Pancreas (tissue), 10 donors: Measurements from ENCODE around the gene WBP11. TPM values are rescaled to one million over a fixed set of nuclear protein-coding genes. Genes with fewer than 3 reads are reported as not detected.

Experiments
- ATAC-seq, 4 donors: fragments of 200-7000 bp; cut with Tn5 transposase; one replicate each; pipeline versions ENCODE4 v1.8.0 to v1.9.1; 2020; ENCODE audit warnings: mild to moderate bottlenecking in 4 of 4, moderate library complexity in 4 of 4
- DNase-seq, 6 donors: peaks; one replicate each; pipeline ENCODE4 v3.0.0-alpha.2; 2020
- FAIRE-seq: peaks from 2 replicates; lab custom pipeline; 2012; peaks lifted over from hg19 to GRCh38; lab: Jason Lieb, UNC
- H3K27ac ChIP-seq, 4 donors: fragments of 200-600 bp; sonication (generic); 1 replicate in 3 of 4; 2 replicates in 1 of 4; pipeline versions ENCODE4 v1.5.0 to v1.8.0; 2020
- H3K27me3 ChIP-seq, 4 donors: fragments of 200-600 bp; one replicate each; pipeline ENCODE4 v1.8.0; 2021
- H3K36me3 ChIP-seq, 3 donors: fragments of 200-600 bp; sonication (generic) in 1 of 3; one replicate each; pipeline versions ENCODE4 v1.5.0 to v1.8.0; 2020 to 2021
- H3K4me1 ChIP-seq, 3 donors: fragments of 200-600 bp; one replicate each; pipeline ENCODE4 v1.8.0; 2021
- H3K4me3 ChIP-seq, 4 donors: fragments of 200-600 bp; sonication (generic) in 2 of 4; one replicate each; pipeline versions ENCODE4 v1.5.0 to v1.8.0; 2020 to 2021
- H3K9me3 ChIP-seq, 4 donors: fragments of 200-600 bp; one replicate each; pipeline ENCODE4 v1.8.0; 2021
- WGBS, 2 donors: extraction: QIAGEN DNeasy Blood & Tissue Kit; methylation state at CpG; one replicate each; pipeline ENCODE4 v1.1.7; 2013; 5-methylcytosine and 5-hydroxymethylcytosine counted together
- intact Hi-C, 3 donors: fragments of 100-400 bp; cut with DNase I; formaldehyde crosslinking; loops; one replicate each; pipeline versions ENCODE4 v1.11.1 to v1.14.2; 2022
- polyA plus RNA-seq, 2 donors: library from polyadenylated mRNA; stranded (reverse); fragments of 200-250 nt; gene quantifications; one replicate each; pipeline ENCODE4 v1.2.3, GENCODE V29; 2013
- total RNA-seq, 6 donors: library from RNA; stranded (reverse); fragmentation: NEBNext Ultra II Directional in 4 of 6; extraction: Animal tissue kit (Norgen Biotek cat#: 25700) in 4 of 6; gene quantifications; one replicate each; pipeline versions ENCODE4 v1.2.1 to v1.2.4, GENCODE V29; 2021 to 2023
- TF ChIP-seq, protein P1 (sequence below), 4 donors: fragments of 200-600 bp; sonication (generic) in 3 of 4; IDR thresholded peaks; one replicate each; pipeline versions ENCODE4 v1.5.0 to v1.8.0; 2021; ENCODE audit warnings: antibody characterized with exemption in 4 of 4
- donor health status: healthy with polysubstance abuse.
- donor health status: DM: no; HTN: no; CAD: no; lungs with moderate emphysema.
- donor health status: DM: no; HTN: no; CAD: no.
- donor health status: control.
- donor health status: control.
- donor health status: Bipolar disorder and iron deficiency.
- donor health status: DM: yes; HTN: yes; CAD: no.
- donor health status: DM: no; HTN: no; CAD: no.
- donor health status: DM: no; HTN: no; CAD: no.
- donor health status: DM: yes; HTN: yes; CAD: no.

Gene WBP11
- total and polyA plus RNA-seq, 8 donors = 7.9 to 28.5 (median 19.1) TPM

- intact Hi-C loops = no loop called here
- TF ChIP-seq, protein P1, sequence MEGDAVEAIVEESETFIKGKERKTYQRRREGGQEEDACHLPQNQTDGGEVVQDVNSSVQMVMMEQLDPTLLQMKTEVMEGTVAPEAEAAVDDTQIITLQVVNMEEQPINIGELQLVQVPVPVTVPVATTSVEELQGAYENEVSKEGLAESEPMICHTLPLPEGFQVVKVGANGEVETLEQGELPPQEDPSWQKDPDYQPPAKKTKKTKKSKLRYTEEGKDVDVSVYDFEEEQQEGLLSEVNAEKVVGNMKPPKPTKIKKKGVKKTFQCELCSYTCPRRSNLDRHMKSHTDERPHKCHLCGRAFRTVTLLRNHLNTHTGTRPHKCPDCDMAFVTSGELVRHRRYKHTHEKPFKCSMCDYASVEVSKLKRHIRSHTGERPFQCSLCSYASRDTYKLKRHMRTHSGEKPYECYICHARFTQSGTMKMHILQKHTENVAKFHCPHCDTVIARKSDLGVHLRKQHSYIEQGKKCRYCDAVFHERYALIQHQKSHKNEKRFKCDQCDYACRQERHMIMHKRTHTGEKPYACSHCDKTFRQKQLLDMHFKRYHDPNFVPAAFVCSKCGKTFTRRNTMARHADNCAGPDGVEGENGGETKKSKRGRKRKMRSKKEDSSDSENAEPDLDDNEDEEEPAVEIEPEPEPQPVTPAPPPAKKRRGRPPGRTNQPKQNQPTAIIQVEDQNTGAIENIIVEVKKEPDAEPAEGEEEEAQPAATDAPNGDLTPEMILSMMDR (IDR thresholded peaks at IDR 0.05) = no peak
- no peak overlapping the region for H3K4me3 ChIP-seq
- H3K36me3 ChIP-seq = no peaks in the 10 kb centered on the region
- no peaks in the 10 kb centered on the region for H3K9me3 ChIP-seq
- ATAC-seq (no peak), DNase-seq (no peak), FAIRE-seq (no peak)
- 89 to 90% methylated on average over 2 of the region's 2 CpGs for WGBS, 2 donors
- H3K4me1 ChIP-seq = no peaks in the 10 kb centered on the region
- H3K27me3 ChIP-seq = no peaks in the 10 kb centered on the region
- no peak overlapping the region for H3K27ac ChIP-seq
Measured at GRCh38 chr12:14827043-14827442, 23.8 kb upstream of the WBP11 start.

DNA sequence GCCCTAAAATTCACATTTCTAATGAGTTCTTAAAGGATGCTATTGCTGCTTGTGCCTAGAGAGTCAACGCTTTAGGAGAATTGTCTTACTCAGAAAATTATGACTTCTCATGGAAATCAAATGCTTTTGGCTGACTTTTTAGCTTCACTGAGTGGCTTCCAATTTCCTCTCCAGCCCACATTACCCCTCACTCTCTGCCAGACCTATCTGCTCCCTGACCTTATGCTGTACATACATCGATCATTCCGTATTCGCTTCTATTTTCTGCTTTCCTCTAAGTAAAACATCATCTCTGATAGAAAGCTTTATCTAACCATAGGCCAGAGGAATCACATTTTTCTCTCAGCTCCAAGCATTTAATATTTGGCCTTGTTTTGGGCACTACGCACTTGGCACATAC, 23.2 kb upstream of the WBP11 start:
- H3K4me3 ChIP-seq = no peak overlapping the region
- intact Hi-C loops = no loop called here
- H3K9me3 ChIP-seq = no peaks in the 10 kb centered on the region
- no peaks in the 10 kb centered on the region for H3K4me1 ChIP-seq
- FAIRE-seq (no peak), DNase-seq (no peak), ATAC-seq (no peak)
- no peaks in the 10 kb centered on the region for H3K27me3 ChIP-seq
- no peak overlapping the region for H3K27ac ChIP-seq
- WGBS, 2 donors = 86 to 94% methylated on average over 5 of the region's 5 CpGs
- H3K36me3 ChIP-seq = no peaks in the 10 kb centered on the region
- TF ChIP-seq, protein P1 (IDR thresholded peaks at IDR 0.05) = no peak

DNA sequence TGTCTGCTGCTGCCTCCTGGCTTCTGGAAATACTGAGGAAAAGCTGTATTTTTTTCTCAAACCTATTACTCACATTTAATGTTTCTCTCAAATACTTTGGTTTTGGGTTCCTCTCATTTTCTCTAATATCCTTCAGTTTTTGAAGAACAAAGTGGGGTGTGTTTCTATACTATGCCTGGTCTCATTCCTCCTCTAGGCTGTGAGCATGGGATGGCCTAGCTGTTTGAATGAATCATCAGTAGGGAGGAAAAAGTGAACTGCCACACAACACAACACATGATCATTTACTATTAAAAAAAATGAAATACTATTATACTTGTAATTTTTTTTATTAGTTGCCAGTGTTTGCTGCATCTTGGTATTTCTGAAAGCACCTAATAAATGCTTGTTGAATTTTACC, 22.0 kb upstream of the WBP11 start:
- ATAC-seq (no peak), FAIRE-seq (no peak), DNase-seq (no peak)
- TF ChIP-seq, protein P1 (IDR thresholded peaks at IDR 0.05) = no peak
- H3K36me3 ChIP-seq = no peaks in the 10 kb centered on the region
- intact Hi-C loops = no loop called here
- no peaks in the 10 kb centered on the region for H3K4me1 ChIP-seq
- H3K9me3 ChIP-seq = no peaks in the 10 kb centered on the region
- H3K27ac ChIP-seq = no peak overlapping the region
- H3K4me3 ChIP-seq = no peak overlapping the region
- H3K27me3 ChIP-seq = no peaks in the 10 kb centered on the region

- no peak overlapping the region for H3K4me3 ChIP-seq
- no peak for FAIRE-seq
- TF ChIP-seq, protein P1 (IDR thresholded peaks at IDR 0.05) = no peak
- H3K27me3 ChIP-seq = no peaks in the 10 kb centered on the region
- no peak overlapping the region for H3K27ac ChIP-seq
- intact Hi-C loops = no loop called here
- H3K9me3 ChIP-seq = no peaks in the 10 kb centered on the region
- H3K36me3 ChIP-seq = no peaks in the 10 kb centered on the region
- no peak for ATAC-seq
- H3K4me1 ChIP-seq = no peaks in the 10 kb centered on the region
- no peak for DNase-seq
- 85 to 91% methylated on average over 1 of the region's 1 CpG for WGBS, 2 donors
Measured at GRCh38 chr12:14824012-14824634, 20.8 kb upstream of the WBP11 start.

DNA sequence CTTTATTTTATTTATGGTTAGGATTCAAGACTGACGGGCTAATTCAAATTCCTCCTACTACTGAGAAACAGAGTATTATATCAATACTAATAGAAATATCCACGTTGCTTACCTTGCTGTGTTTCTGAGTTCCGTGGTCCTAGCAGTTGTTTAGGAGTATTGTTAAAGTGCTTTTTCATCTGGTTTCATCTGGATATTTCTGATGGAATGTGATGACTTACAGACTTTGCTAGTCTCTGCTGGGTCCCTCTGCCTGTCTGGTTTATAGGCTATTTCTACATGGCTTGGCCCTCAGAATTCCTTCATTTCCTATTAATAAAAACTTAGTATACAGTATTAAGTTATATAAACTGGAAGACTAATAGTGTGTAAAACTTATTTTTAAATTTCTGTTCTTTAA, 10.7 kb upstream of the WBP11 start, which contains the start of gene SMCO3:
TSS of gene SMCO3 (minus strand) at position 169 of the 400 bp plus-strand sequence. CDS start 7,502 bp downstream, outside the sequence.
- 79 to 83% methylated on average over 3 of the region's 3 CpGs for WGBS, 2 donors
- H3K36me3 ChIP-seq = no peaks in the 10 kb centered on the region
- DNase-seq = no peak

More for the DNA sequence above, 10.7 kb upstream of the WBP11 start, which contains the start of gene SMCO3:
- intact Hi-C loops = no loop called here
- Histone ChIP-seq H3K4me1 (peaks cover 0 to 6% (median 0%) of the 10 kb centered on the region in 3 donors), H3K27me3 (no peaks in the 10 kb centered on the region), H3K9me3 (no peaks in the 10 kb centered on the region), H3K4me3 (no peak within 1 kb of the TSS), H3K27ac (no peak within 1 kb of the TSS)
- ATAC-seq (no peak), FAIRE-seq (no peak)
- TF ChIP-seq, protein P1 (IDR thresholded peaks at IDR 0.05) = no peak
